Measurements from ENCODE around the gene TARBP1. TPM values are rescaled to one million over a fixed set of nuclear protein-coding genes. Genes with fewer than 3 reads are reported as not detected.

TARBP1 gene
- total RNA-seq, 1 donor from 2014 or later = 9.2 TPM

Other genes with a start within 250 kb of the TARBP1 start
- 42.0 TPM for gene COA6, start 105.7 kb downstream of the TARBP1 start, total RNA-seq
- gene IRF2BP2, start 131.0 kb upstream of the TARBP1 start, total RNA-seq = 119 TPM